NB4 (cell line): Measurements from ENCODE around the gene SMIM41.

ENCODE experiments used
- MYC ChIP-seq: IDR thresholded peaks from 2 replicates; pipeline ENCODE4 v1.6.1; 2011; ENCODE audit warnings: low read depth, low read length
- POLR2A ChIP-seq: IDR thresholded peaks from 2 replicates; pipeline ENCODE4 v1.6.1; 2011; ENCODE audit warnings: mild to moderate bottlenecking; ENCODE audit not compliant: insufficient read length; ENCODE audit errors: extremely low read depth
- TF ChIP-seq, protein P1 (sequence below): IDR thresholded peaks from one replicate; pipeline ENCODE4 v1.5.1; 2012; ENCODE audit warnings: low read depth, low read length
- TF ChIP-seq, protein P2 (sequence below): IDR thresholded peaks from 2 replicates; pipeline ENCODE4 v1.6.1; 2011; ENCODE audit warnings: low read depth, low read length

DNA sequence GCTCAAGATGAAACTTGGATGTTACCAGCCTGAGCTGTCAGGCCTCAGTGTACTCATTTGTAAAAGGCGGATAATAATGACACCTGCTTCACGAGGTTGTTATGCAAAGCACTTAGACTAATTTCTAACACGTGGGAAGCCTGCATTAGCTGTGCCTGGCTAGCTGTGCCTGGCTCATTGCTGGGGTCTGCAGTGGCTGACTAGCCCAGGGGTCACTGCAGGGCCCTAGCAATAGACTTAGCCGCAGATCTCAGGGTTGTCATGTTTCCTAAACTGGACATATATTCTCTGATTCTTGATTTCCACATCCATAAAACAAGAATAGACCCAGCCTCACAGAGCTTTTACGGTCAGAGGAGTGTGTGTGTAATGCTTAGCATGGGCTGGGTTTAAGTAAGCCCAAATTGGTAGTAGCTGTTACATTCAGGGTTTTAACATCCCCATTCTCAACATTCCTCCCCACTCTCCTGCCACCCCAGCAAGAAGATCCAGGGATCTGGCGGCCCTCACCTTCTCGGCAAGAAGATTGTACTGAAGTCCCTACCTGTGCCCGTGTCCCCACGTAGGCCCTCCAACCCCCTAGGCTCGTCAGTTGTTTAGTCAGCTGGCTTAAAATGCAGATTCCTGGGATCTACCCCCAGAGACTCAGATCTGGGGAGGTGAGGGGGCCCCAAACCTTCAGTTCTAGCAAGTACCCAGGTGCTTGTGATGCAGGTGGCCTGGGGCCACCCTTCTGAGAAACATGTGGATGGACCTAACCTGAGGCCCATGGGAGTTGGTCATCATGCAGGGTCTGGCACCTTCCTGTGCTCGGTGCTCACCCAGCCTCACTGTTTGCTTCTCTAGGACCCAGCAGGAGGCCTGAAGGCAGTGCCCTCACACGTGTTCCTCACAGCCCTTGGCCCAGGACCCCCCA, 19.7 kb upstream of the SMIM41 start:
- TF ChIP-seq, protein P1, sequence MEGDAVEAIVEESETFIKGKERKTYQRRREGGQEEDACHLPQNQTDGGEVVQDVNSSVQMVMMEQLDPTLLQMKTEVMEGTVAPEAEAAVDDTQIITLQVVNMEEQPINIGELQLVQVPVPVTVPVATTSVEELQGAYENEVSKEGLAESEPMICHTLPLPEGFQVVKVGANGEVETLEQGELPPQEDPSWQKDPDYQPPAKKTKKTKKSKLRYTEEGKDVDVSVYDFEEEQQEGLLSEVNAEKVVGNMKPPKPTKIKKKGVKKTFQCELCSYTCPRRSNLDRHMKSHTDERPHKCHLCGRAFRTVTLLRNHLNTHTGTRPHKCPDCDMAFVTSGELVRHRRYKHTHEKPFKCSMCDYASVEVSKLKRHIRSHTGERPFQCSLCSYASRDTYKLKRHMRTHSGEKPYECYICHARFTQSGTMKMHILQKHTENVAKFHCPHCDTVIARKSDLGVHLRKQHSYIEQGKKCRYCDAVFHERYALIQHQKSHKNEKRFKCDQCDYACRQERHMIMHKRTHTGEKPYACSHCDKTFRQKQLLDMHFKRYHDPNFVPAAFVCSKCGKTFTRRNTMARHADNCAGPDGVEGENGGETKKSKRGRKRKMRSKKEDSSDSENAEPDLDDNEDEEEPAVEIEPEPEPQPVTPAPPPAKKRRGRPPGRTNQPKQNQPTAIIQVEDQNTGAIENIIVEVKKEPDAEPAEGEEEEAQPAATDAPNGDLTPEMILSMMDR = no peak
- no peak for TF ChIP-seq POLR2A
- TF ChIP-seq, protein P2, sequence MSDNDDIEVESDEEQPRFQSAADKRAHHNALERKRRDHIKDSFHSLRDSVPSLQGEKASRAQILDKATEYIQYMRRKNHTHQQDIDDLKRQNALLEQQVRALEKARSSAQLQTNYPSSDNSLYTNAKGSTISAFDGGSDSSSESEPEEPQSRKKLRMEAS = no peak
- no peak for TF ChIP-seq MYC
